ENCODE measurements around the gene RTL5. TPM values are rescaled to one million over a fixed set of nuclear protein-coding genes. Genes with fewer than 3 reads are reported as not detected.
A peak's percentile ranks its signal among the peaks of the same experiment; 100 is the strongest.

RTL5 gene
- total and polyA plus RNA-seq, 4 donors: 0.32 to 1.9 (median 0.96) TPM

GRCh38 chrX:72126048-72126415 lies 5.7 kb downstream of the RTL5 start:
- DNase-seq (ENCODE audit: low spot score): no peak
- Histone ChIP-seq H3K4me1 (ENCODE audit: control insufficient read depth in 4 of 4, insufficient read depth in 4 of 4, low read length in 3 of 4) (peaks cover 2 to 22% (median 7%) of the 10 kb centered on the region in 4 donors), H3K27me3 (ENCODE audit: control insufficient read depth in 4 of 4, insufficient read depth in 4 of 4, low read length in 3 of 4) (no peaks in the 10 kb centered on the region), H3K9me3 (ENCODE audit: control insufficient read depth in 4 of 4, low read length in 3 of 4) (no peaks in the 10 kb centered on the region), H3K36me3 (ENCODE audit: control insufficient read depth in 4 of 4, insufficient read depth in 3 of 4, low read depth in 1 of 4, low read length in 3 of 4) (no peaks in the 10 kb centered on the region), H3K9ac (ENCODE audit: low read depth in 1 of 2, low read length in 2 of 2) (no peak overlapping the region), H3K4me3 (ENCODE audit: low read depth in 1 of 3, low read length in 3 of 3) (no peak overlapping the region), H3K27ac (ENCODE audit: low read depth in 1 of 2, low read length in 2 of 2) (peak overlapping the region in 1 of 2 donors; percentile 19)
- WGBS: 47% methylated on average over 3 of the region's 3 CpGs
- TF ChIP-seq NR2F2 (IDR thresholded peaks at IDR 0.05) (no peak), JUND (IDR thresholded peaks at IDR 0.05) (no peak), HNF4G (IDR thresholded peaks at IDR 0.05) (no peak), HNF4A (conservative IDR thresholded peaks at IDR 0.05) (no peak), FOXA1 (IDR thresholded peaks at IDR 0.05) (no peak), RAD21 (IDR thresholded peaks at IDR 0.05) (no peak), SP1 (IDR thresholded peaks at IDR 0.05) (no peak), FOXA2 (IDR thresholded peaks at IDR 0.05) (no peak), MAX (IDR thresholded peaks at IDR 0.05) (no peak), REST (IDR thresholded peaks at IDR 0.05) (no peak)

GRCh38 chrX:72125331-72126047 lies 6.2 kb downstream of the RTL5 start:
- Histone ChIP-seq H3K27me3 (ENCODE audit: control insufficient read depth in 4 of 4, insufficient read depth in 4 of 4, low read length in 3 of 4) (no peaks in the 10 kb centered on the region), H3K36me3 (ENCODE audit: control insufficient read depth in 4 of 4, insufficient read depth in 3 of 4, low read depth in 1 of 4, low read length in 3 of 4) (no peaks in the 10 kb centered on the region), H3K9ac (ENCODE audit: low read depth in 1 of 2, low read length in 2 of 2) (no peak overlapping the region), H3K4me3 (ENCODE audit: low read depth in 1 of 3, low read length in 3 of 3) (no peak overlapping the region), H3K9me3 (ENCODE audit: control insufficient read depth in 4 of 4, low read length in 3 of 4) (no peaks in the 10 kb centered on the region), H3K4me1 (ENCODE audit: control insufficient read depth in 4 of 4, insufficient read depth in 4 of 4, low read length in 3 of 4) (peaks cover 2 to 22% (median 7%) of the 10 kb centered on the region in 4 donors), H3K27ac (ENCODE audit: low read depth in 1 of 2, low read length in 2 of 2) (no peak overlapping the region)
- 65% methylated on average over 6 of the region's 6 CpGs for WGBS
- no peak for DNase-seq (ENCODE audit: low spot score)
- TF ChIP-seq RAD21 (IDR thresholded peaks at IDR 0.05) (no peak), HNF4G (IDR thresholded peaks at IDR 0.05) (no peak), FOXA1 (IDR thresholded peaks at IDR 0.05) (no peak), GABPA (IDR thresholded peaks at IDR 0.05 in 1 of 2, conservative IDR thresholded peaks at IDR 0.05 in 1 of 2) (no peak), FOXA2 (IDR thresholded peaks at IDR 0.05) (no peak), EGR1 (IDR thresholded peaks at IDR 0.05; ENCODE audit: low read depth in 2 of 2) (no peak), MAX (IDR thresholded peaks at IDR 0.05) (no peak), SP1 (IDR thresholded peaks at IDR 0.05) (no peak), TAF1 (conservative IDR thresholded peaks at IDR 0.05) (no peak), RXRA (IDR thresholded peaks at IDR 0.05) (no peak)
- TF ChIP-seq, protein P1, sequence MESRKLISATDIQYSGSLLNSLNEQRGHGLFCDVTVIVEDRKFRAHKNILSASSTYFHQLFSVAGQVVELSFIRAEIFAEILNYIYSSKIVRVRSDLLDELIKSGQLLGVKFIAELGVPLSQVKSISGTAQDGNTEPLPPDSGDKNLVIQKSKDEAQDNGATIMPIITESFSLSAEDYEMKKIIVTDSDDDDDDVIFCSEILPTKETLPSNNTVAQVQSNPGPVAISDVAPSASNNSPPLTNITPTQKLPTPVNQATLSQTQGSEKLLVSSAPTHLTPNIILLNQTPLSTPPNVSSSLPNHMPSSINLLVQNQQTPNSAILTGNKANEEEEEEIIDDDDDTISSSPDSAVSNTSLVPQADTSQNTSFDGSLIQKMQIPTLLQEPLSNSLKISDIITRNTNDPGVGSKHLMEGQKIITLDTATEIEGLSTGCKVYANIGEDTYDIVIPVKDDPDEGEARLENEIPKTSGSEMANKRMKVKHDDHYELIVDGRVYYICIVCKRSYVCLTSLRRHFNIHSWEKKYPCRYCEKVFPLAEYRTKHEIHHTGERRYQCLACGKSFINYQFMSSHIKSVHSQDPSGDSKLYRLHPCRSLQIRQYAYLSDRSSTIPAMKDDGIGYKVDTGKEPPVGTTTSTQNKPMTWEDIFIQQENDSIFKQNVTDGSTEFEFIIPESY (IDR thresholded peaks at IDR 0.05): no peak
